Aorta (tissue), 5 donors: ENCODE data around the gene FRZB. TPM values are rescaled to one million over a fixed set of nuclear protein-coding genes. Genes with fewer than 3 reads are reported as not detected.

Source experiments
- ATAC-seq: fragments of 200-7000 bp; cut with Tn5 transposase; one replicate; pipeline ENCODE4 v1.9.1; 2022; ENCODE audit warnings: moderate library complexity; ENCODE audit not compliant: low FRiP score
- DNase-seq, 2 donors: peaks; one replicate each; pipeline ENCODE4 v3.0.0-alpha.2; 2020
- H3K27ac ChIP-seq, 2 donors: one replicate each; pipeline ENCODE4 v1.5.1; 2013; ENCODE audit warnings: low read length in 2 of 2, mild to moderate bottlenecking in 2 of 2, moderate library complexity in 2 of 2, control low read depth in 1 of 2, inconsistent platforms in 1 of 2, low read depth in 1 of 2
- H3K27me3 ChIP-seq, 2 donors: one replicate each; pipeline ENCODE4 v1.6.1; 2013; ENCODE audit warnings: control low read depth in 1 of 2, low read length in 1 of 2, mild to moderate bottlenecking in 1 of 2, moderate library complexity in 1 of 2; ENCODE audit not compliant: insufficient read depth in 2 of 2, control insufficient read depth in 1 of 2
- H3K36me3 ChIP-seq, 2 donors: one replicate each; pipeline ENCODE4 v1.6.1; 2013; ENCODE audit warnings: control low read depth in 1 of 2, low read length in 1 of 2, mild to moderate bottlenecking in 1 of 2; ENCODE audit not compliant: insufficient read depth in 2 of 2, control insufficient read depth in 1 of 2
- H3K4me1 ChIP-seq, 2 donors: one replicate each; pipeline ENCODE4 v1.6.1; 2013; ENCODE audit warnings: low read length in 2 of 2, control low read depth in 1 of 2, mild to moderate bottlenecking in 1 of 2, moderate library complexity in 1 of 2; ENCODE audit not compliant: insufficient read depth in 2 of 2, control insufficient read depth in 1 of 2
- H3K4me3 ChIP-seq, 2 donors: one replicate each; pipeline ENCODE4 v1.5.1; 2013; ENCODE audit warnings: low read length in 2 of 2, control low read depth in 1 of 2, mild to moderate bottlenecking in 1 of 2
- H3K9me3 ChIP-seq: one replicate; pipeline ENCODE4 v1.6.1; 2013; ENCODE audit warnings: mild to moderate bottlenecking, low read length; ENCODE audit not compliant: control insufficient read depth
- WGBS, 2 donors: extraction: QIAGEN DNeasy Blood & Tissue Kit; methylation state at CpG; one replicate each; pipeline ENCODE4 v1.1.7; 2013; 5-methylcytosine and 5-hydroxymethylcytosine counted together
- intact Hi-C, 2 donors: fragments of 100-400 bp; cut with DNase I; formaldehyde crosslinking; loops; one replicate each; pipeline versions ENCODE4 v1.14.2 to v1.15.0; 2022
- polyA plus RNA-seq, 2 donors: library from polyadenylated mRNA; stranded (reverse); fragments of 200-250 nt; gene quantifications; one replicate each; pipeline ENCODE4 v1.2.3, GENCODE V29; 2013
- total RNA-seq, 2 donors: library from RNA; stranded (reverse); fragmentation: NEBNext Ultra II Directional; extraction: Animal tissue kit (Norgen Biotek cat#: 25700); gene quantifications; one replicate each; pipeline ENCODE4 v1.2.1, GENCODE V29; 2021
- donor health status: healthy with polysubstance abuse.
- donor health status: Bipolar disorder and iron deficiency.
- donor health status: DM: no; HTN: no; CAD: no.
- donor health status: DM: no; HTN: no; CAD: no.
- donor health status: DM: yes; HTN: yes; CAD: no.

The FRZB gene
- total and polyA plus RNA-seq, 4 donors, result 47.9 to 277 (median 96.9) TPM

- ATAC-seq (no peak), DNase-seq (no peak)
- H3K4me1 ChIP-seq, result no peaks in the 10 kb centered on the region
- peak overlapping the region; percentile 40 to 62 for H3K27ac ChIP-seq
- peak overlapping the region in 1 of 2 donors; percentile 66 for H3K4me3 ChIP-seq
- no peaks in the 10 kb centered on the region for H3K9me3 ChIP-seq
- H3K27me3 ChIP-seq, result no peaks in the 10 kb centered on the region
- H3K36me3 ChIP-seq, result no peaks in the 10 kb centered on the region
- intact Hi-C loops, result loop anchor here in 1 of 2 donors (5.0 kb wide), 1 partner anchor 34 kb away; no protein-coding TSS in a partner anchor
These were observed 2.8 kb downstream of the FRZB start for GRCh38 chr2:182863642-182864041.

- intact Hi-C loops, result loop anchor here in 1 of 2 donors (5.0 kb wide), 1 partner anchor 35 kb away; no protein-coding TSS in a partner anchor
- Histone ChIP-seq H3K4me1 (no peaks in the 10 kb centered on the region), H3K27me3 (no peaks in the 10 kb centered on the region), H3K27ac (peak overlapping the region in 1 of 2 donors; percentile 40), H3K36me3 (no peaks in the 10 kb centered on the region), H3K9me3 (no peaks in the 10 kb centered on the region), H3K4me3 (peak overlapping the region in 1 of 2 donors; percentile 22)
- no peak for ATAC-seq
- DNase-seq, result peak in 1 of 2 donors; percentile 61
- 15 to 20% methylated on average over 5 of the region's 5 CpGs for WGBS, 2 donors
These were observed 4.3 kb downstream of the FRZB start for GRCh38 chr2:182862091-182862490.

- ATAC-seq, result no peak
- no peaks in the 10 kb centered on the region for H3K27me3 ChIP-seq
- no peak for DNase-seq
- H3K9me3 ChIP-seq, result no peaks in the 10 kb centered on the region
- intact Hi-C loops, result loop anchor here in 1 of 2 donors (5.0 kb wide), 1 partner anchor 36 kb away; no protein-coding TSS in a partner anchor
- H3K36me3 ChIP-seq, result no peaks in the 10 kb centered on the region
- no peak overlapping the region for H3K27ac ChIP-seq
- 96 to 97% methylated on average over 2 of the region's 2 CpGs for WGBS, 2 donors
- H3K4me3 ChIP-seq, result no peak overlapping the region
- no peaks in the 10 kb centered on the region for H3K4me1 ChIP-seq
These were observed 5.6 kb downstream of the FRZB start for GRCh38 chr2:182860858-182861257.

- Histone ChIP-seq H3K9me3 (no peaks in the 10 kb centered on the region), H3K4me3 (no peak overlapping the region), H3K36me3 (no peaks in the 10 kb centered on the region), H3K27me3 (no peaks in the 10 kb centered on the region), H3K27ac (no peak overlapping the region), H3K4me1 (peaks cover 0 to 5% of the 10 kb centered on the region in 2 donors)
- DNase-seq (no peak), ATAC-seq (no peak)
- WGBS, 2 donors, result 88 to 90% methylated on average over 3 of the region's 3 CpGs
- intact Hi-C loops, result no loop called here
These were observed 7.8 kb downstream of the FRZB start for GRCh38 chr2:182858671-182859070.

GRCh38 chr2:182855376-182855775 lies 11.1 kb downstream of the FRZB start:
- no peak for ATAC-seq
- no peaks in the 10 kb centered on the region for H3K9me3 ChIP-seq
- no peak for DNase-seq
- whole genome bisulfite sequencing, 2 donors, result 83 to 87% methylated on average over 2 of the region's 2 CpGs
- no peak overlapping the region for H3K4me3 ChIP-seq
- H3K27ac ChIP-seq, result no peak overlapping the region
- H3K4me1 ChIP-seq, result peaks cover 0 to 8% of the 10 kb centered on the region in 2 donors
- no peaks in the 10 kb centered on the region for H3K36me3 ChIP-seq
- no peaks in the 10 kb centered on the region for H3K27me3 ChIP-seq
- intact Hi-C loops, result no loop called here

- Histone ChIP-seq H3K27ac (peak overlapping the region; percentile 46 to 51), H3K4me1 (peaks cover 0 to 8% of the 10 kb centered on the region in 2 donors), H3K36me3 (no peaks in the 10 kb centered on the region), H3K9me3 (no peaks in the 10 kb centered on the region), H3K4me3 (no peak overlapping the region), H3K27me3 (no peaks in the 10 kb centered on the region)
- no peak for ATAC-seq
- WGBS, 2 donors, result 25 to 26% methylated on average over 5 of the region's 5 CpGs
- DNase-seq, result no peak
- intact Hi-C loops, result no loop called here
These were observed 11.9 kb downstream of the FRZB start for GRCh38 chr2:182854375-182855105.

- no peaks in the 10 kb centered on the region for H3K27me3 ChIP-seq
- intact Hi-C loops, result no loop called here
- no peak overlapping the region for H3K27ac ChIP-seq
- peaks cover 0 to 3% of the 10 kb centered on the region in 2 donors for H3K36me3 ChIP-seq
- no peaks in the 10 kb centered on the region for H3K9me3 ChIP-seq
- peaks cover 0 to 8% of the 10 kb centered on the region in 2 donors for H3K4me1 ChIP-seq
- no peak overlapping the region for H3K4me3 ChIP-seq
- ATAC-seq (no peak), DNase-seq (no peak)
- 4 to 10% methylated on average over 1 of the region's 1 CpG for WGBS, 2 donors
These were observed 13.6 kb downstream of the FRZB start for GRCh38 chr2:182852801-182853200.

GRCh38 chr2:182852090-182852489 lies 14.3 kb downstream of the FRZB start:
- no peak for ATAC-seq
- intact Hi-C loops, result no loop called here
- Histone ChIP-seq H3K36me3 (peaks cover 0 to 3% of the 10 kb centered on the region in 2 donors), H3K27ac (peak overlapping the region in 1 of 2 donors; percentile 25), H3K4me3 (no peak overlapping the region), H3K4me1 (peaks cover 0 to 8% of the 10 kb centered on the region in 2 donors), H3K9me3 (no peaks in the 10 kb centered on the region), H3K27me3 (no peaks in the 10 kb centered on the region)
- WGBS, 2 donors, result 86% methylated on average over 1 of the region's 1 CpG
- DNase-seq, result no peak

GRCh38 chr2:182845794-182846417 lies 20.5 kb downstream of the FRZB start:
- 33 to 40% methylated on average over 3 of the region's 3 CpGs for WGBS, 2 donors

More at GRCh38 chr2:182845794-182846417, 20.5 kb downstream of the FRZB start:
- Histone ChIP-seq H3K4me3 (no peak overlapping the region), H3K4me1 (peaks cover 0 to 4% of the 10 kb centered on the region in 2 donors), H3K9me3 (no peaks in the 10 kb centered on the region), H3K27me3 (no peaks in the 10 kb centered on the region), H3K27ac (no peak overlapping the region), H3K36me3 (peaks cover 0 to 3% of the 10 kb centered on the region in 2 donors)
- ATAC-seq, result no peak
- intact Hi-C loops, result no loop called here
- DNase-seq, result no peak
